ENCODE results near the gene TAL1.

Gene TAL1

DNA sequence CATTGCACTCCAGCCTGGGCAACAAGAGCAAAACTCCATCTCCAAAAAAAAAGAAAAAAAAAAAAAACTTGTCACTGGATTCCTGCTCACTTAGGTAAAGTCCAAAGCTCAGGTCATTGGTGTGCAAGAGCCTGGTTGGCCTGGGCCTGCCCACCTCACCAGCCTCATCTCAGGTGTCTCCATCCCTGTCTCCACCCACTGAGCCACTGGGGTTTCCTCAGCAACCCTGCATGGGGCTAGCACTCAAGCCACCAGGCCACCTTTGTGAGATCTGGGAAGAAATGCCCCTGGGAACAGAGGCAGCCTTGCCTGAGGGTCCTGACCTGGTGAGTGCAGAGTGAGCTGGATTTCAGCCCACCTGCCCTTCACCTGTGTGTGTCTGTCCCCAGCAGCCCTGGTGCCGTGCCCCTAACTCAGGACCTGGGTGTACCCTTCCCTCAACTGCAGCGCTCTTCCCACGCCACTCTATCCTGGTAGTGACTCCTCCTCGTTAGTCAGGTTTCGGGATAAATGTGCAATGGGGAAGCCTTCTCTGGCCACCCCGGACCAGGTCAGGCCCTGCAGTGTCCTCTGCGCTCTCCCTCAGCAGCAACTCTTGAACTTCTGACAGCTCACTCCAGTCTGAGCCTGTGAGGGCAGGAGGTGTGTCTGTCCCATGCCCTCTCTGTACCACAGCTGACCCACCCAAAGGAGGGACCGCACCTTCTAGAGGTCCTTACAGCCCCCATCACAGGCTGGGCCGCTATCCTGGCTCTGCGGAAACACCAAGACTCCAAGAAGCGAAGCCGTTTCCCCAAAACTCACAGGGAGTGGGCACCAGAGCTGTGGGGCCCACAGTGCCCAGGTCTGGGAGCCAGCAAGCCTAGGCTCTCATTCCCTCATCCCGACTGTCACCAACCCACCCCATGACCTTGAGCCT, 45.5 kb downstream of the TAL1 start:
- no peak for DNase-seq

DNA sequence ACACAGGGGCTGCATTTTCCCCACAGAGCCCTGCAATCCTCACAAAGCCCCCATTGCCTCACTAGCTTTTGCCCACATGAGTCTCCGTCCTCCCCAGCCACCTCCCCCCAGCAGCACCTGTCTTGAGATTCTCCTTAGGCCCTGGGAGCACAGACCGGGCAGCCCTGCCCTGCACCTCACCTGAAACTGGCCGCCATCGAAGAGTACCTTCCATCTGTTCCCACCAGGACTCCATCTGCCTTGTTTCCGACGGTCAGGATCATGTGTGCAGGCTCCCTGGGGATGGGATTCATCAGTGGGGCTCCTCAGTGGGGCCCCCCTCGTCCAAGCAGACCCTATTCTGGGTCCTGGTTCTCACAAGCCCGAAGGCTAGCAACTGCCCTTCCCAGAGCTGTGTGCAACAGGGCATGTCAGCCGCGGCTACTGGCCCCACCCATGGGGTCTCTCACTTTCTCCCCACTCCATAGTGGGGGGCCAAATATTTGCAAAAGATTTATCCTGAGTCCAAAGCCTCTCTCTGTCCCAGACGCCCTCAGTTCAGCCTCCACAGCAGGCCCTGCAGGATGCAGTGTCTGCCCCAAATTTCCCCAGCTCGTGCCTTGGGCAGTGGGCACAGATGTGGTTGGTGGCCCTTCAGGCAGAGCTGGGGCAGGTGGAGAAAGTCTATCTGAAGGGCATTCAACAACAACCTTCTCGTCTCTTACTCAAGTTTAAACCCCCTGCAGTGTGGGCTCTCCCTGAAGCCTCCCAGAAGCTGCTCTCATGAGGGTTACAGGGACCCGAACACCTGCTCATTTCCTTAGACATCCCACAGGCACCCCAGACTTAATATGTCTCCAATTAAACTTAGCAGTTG, 47.0 kb downstream of the TAL1 start:
- no peak for DNase-seq

DNA sequence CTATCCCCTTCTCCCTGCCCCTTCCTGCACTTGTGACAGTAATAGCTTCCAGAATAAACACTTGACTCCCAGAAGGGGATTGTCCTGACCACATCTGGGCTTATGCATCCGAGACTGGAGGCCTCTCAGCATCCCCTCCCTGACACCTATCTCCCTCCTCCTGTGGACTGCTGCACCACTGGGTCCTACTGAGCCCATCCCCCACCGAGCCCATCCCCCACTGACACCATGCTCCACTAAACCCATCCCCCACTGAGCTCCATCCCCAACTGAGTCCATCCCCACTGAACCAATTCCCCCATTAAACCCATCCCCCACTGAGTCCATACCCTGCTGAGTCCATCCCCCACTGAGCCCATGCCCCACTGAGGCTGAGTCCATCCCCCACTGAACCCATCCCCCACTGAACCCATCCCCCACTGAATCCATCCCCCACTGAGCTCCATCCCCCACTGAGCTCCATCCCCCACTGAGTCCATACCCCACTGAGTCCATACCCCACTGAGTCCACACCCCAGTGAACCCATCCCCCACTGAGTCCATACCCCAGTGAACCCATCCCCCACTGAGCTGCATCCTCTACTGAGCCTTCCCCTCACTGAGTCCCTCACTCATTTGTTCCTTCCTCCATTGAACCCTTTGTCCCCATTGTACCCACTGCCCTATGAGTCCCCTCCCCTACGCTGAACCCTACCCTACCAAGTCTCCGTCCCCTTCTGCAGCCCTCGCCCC, 47.8 kb downstream of the TAL1 start:
- DNase-seq = no peak

- no peak for DNase-seq
Measured at GRCh38 chr1:47183308-47184089, 48.5 kb downstream of the TAL1 start.

- DNase-seq = no peak
Measured at GRCh38 chr1:47182676-47183235, 49.3 kb downstream of the TAL1 start.

DNA sequence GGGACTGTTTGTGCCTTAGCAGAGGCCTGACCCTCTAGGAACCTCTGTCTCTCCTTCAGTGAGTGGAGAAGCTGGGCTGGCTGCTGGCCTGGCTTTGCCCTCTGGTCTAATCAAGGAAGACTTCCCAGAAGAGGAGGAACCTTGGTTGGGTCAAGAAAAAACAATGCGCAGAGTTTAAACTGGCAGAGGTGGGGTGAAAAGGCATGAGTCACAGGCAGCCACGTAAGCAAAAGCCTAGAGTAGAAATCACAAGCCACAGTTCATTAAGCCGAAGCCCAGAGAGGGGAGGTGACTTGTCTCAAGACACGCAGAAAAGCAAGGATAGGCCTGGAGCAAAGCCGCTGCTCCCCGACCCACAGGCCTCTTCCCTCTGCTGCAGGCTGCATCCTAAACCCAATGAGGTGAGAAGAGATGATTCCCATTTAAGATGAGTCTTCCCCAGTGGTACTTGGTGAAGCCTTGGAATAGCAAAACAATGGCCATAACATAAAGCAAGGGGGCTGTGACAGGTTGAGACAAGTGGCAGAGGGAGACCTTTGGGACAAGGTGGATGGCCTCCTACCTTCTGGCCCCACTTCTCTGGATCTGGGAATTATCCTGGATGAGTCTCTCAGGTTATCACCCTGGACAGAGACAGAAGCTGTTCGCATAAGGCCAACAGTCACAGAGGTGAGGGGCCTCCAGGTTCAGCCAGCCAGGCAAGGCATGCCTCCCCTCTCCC, 49.9 kb downstream of the TAL1 start:
- DNase-seq = no peak

DNA sequence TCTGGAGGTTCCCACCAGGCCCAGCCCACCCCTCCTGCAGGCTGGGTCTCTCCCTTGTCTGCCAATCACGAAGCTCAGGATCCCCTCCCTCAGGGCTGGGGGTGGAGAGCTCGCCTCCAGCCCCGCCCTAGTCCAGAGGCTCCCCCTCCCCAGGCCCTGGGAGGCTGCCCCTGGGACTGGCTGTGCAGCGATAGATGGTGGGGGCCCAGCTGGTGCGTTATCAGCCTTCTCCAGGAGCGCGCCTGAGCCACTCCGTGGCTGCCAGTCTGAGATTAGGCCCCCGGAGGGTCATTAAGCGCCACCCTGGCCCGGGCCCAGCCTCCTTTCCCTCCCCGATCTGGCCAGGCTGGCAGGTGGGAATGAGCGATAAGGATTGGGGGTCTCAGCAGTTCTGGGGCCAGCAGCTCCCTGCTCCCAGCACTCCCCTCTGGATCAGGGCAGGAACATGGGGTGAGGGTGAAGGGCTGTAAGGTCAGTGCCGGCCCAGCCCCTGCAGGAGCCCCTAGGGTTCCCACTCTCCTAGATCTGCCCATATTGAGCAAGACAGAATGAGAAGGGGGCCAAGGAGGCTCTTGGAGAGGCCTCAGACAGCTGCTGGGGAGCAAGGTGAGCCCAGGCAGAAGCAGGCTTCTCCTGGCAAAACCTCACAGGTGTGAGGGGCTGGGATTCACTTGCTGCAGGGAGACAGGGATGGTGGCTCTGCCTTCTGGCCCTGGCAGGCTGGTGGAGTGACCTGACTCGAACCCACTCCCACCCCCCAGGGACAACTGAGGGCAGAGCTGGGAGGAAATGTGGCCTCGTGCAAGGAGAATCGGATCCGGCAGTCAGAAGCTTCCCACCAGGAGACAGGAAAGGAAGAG, 50.7 kb downstream of the TAL1 start:
- DNase-seq = no peak

- DNase-seq = no peak
Measured at GRCh38 chr1:47180603-47181094, 51.4 kb downstream of the TAL1 start.

DNA sequence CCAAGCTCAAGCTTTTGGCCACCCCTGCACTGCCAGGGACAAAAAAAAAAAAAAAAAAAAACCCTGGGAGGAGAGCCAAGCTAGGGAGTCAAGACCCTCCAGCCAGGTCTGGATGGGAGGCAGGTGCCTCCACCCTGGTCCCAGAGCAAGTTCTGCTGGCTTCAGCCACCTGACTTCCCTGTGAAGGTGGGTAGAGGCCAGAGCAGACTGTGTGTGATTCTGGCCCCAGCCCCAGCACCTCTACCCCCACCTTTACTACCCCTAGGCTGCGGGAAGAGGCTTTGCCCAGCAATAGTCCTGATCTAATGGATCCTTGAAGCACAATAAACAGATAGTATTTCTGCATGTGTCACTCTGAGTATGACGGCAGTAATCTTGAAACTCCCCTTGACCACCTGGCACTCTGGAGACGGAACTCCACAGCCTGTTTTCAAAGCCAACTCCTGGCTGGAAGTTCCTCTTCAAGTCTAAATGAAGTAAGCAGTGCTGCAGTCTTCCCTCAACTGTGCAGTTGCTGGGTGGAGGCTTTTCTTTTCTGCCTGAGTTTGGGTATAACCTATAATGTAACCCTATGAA, 51.9 kb downstream of the TAL1 start:
- DNase-seq = no peak

DNA sequence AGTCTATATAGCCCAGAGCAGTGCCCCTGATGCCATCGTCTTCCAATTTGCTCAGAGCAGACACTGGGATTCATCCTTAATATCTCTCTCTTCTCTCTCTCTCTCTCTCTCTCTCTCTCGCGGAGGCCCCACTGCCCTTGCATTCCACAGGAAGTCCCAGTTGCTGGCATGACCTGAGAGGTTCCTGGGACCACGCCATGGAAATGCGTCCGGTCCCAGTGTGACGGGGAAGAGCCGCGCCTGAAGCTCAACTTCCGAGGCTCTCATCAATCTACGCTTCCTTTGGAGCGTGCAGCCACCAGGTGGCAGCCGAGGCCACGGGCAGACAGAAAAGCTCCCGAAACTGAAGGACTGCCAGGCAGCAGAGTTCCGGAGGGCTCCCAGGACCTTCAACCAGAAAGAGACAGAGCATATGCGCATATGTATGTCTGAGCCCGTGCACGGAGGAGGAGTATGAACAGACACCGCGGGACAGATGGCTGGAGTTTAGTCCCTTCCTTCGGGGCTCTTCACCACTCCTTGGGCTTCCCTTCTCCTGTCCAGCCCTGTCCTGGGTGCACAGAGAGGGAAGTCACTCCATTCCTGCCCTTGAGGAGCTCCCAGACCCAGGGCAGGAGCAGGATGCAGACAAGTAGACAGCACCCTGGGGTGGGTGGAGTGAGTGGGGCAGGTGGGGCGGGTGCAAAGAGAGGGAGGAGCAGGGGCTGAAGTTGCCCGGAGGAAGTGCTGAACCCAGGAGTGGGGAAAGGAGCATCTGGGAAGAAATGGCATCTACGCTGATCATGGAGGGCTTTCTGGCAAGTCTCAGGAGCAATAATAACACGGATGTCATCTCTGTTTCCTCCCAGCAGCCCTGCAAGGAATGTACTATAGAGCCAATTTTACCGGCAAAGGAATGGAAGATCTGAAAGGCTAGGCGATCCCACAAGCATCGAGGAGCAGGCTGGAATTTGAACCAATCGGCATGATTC, 52.7 kb downstream of the TAL1 start:
- DNase-seq = peak; percentile 66

GRCh38 chr1:47178654-47179016, 53.4 kb downstream of the TAL1 start:
- DNase-seq = no peak

DNA sequence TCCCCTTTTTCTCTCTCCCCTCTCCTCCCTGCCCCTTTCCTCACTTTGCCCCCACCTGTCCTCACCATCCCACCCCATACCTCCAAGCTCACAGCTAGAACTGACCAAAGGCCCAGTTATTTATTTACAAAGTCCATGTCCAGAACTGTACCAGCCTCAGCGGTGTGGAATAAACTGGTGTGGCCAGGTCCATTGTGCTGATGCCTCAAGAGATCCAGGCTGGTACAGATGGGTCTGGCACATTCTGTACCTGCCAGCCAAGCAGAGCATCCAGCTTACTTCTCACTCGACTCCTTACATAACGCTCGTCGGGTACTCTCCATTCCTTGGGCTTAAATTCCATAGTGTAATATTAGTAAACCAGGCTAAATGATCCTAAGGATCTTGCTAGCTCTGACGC, 54.0 kb downstream of the TAL1 start:
- no peak for DNase-seq

- peak; percentile 46 for DNase-seq
Measured at GRCh38 chr1:47175227-47175934, 56.6 kb downstream of the TAL1 start.

DNA sequence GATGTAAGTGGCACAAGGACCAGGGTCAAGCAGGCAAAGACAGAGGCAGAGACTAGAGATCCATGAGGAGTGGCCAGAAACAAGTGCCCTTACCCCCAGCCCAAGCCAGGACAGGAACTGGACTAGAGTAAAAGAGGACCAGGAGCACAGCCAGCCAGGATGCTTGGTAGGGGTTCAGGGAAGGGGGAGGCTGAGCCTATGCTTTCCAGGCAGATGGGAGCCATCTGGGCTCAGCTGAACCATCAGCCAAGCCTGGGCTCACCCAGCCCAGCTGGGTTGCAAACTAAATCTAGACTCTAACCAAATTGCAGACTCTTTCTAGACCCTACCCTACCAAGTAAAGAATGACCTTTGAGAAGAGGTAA, 57.4 kb downstream of the TAL1 start:
- DNase-seq = no peak

DNA sequence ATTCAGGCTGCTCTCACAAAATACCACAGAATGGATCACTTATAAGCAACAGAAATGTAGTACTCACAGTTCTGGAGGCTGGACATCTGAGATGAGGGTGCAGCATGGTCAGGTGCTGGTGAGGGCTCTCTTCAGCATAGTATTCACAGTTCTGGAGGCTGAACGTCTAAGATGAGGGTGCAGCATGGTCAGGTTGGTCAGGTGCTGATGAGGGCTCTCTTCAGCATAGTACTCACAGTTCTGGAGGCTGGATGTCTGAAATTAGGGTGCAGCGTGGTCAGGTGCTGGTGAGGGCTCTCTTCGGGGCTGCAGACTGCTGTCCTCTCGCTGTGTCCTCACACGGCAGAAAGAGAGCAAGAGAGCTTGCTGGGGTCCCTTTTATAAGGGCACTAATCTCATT, 59.2 kb downstream of the TAL1 start:
- no peak for DNase-seq

Data from NCI-H2081 treated with DMSO at 0.1 percent for 48 hours (cell line).